ENCODE measurements around the gene RBM26. TPM values are rescaled to one million over a fixed set of nuclear protein-coding genes. Genes with fewer than 3 reads are reported as not detected.

The RBM26 gene
- total RNA-seq, 3 donors from 2014 or later (not counting 1 experiment from before 2014, with no cell fraction given) = 59.3 to 70.3 (median 66.5) TPM

DNA sequence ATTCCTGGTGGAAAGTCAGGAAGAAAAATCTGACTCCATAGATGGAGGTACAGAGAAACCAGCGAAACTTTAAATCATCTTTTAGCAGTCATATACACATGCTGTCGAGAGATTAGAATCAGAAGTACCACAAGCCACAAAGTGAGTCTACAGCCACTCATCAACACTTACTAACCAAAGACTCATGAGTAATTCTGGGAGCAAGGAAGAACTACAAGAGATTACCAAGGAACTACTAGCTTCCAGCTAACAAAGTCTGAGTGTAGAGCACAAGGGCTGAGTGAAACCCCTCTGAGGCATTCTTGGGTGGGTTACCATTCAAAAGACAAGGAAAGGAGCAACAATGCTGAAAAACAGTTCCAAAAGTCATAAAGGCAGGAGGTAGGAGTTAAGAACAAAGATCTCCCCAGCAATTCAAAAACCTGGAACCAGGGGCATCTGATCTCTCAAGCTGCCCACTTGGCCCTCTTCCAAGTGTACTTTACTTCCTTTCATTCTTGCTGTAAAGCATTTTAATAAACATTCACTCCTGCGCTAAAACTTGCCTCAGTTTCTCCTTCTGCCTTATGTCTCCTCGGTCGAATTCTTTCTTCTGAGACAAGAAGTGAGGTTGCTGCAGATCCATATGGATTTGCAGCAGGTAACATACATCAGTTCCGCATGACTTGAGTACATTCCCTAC, 13.0 kb downstream of the RBM26 start:
- Mint-ChIP-seq H3K36me3 (peaks cover 15% of the 10 kb centered on the region), H3K9me3 (peaks cover 3 to 5% of the 10 kb centered on the region in 2 donors), H3K4me3 (peak overlapping the region; percentile 70), H3K27me3 (ENCODE audit: low read depth in 2 of 2) (no peaks in the 10 kb centered on the region), H3K4me1 (peaks cover 47 to 49% of the 10 kb centered on the region in 2 donors), H3K27ac (peak overlapping the region; percentile 69 to 80)
- TF ChIP-seq, protein P1, sequence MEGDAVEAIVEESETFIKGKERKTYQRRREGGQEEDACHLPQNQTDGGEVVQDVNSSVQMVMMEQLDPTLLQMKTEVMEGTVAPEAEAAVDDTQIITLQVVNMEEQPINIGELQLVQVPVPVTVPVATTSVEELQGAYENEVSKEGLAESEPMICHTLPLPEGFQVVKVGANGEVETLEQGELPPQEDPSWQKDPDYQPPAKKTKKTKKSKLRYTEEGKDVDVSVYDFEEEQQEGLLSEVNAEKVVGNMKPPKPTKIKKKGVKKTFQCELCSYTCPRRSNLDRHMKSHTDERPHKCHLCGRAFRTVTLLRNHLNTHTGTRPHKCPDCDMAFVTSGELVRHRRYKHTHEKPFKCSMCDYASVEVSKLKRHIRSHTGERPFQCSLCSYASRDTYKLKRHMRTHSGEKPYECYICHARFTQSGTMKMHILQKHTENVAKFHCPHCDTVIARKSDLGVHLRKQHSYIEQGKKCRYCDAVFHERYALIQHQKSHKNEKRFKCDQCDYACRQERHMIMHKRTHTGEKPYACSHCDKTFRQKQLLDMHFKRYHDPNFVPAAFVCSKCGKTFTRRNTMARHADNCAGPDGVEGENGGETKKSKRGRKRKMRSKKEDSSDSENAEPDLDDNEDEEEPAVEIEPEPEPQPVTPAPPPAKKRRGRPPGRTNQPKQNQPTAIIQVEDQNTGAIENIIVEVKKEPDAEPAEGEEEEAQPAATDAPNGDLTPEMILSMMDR (IDR thresholded peaks at IDR 0.05) = no peak
- ATAC-seq (peak; percentile 64 to 77 (median 76)), DNase-seq (peak in 1 of 2 donors; percentile 69)
- H3K4me1 ChIP-seq (ENCODE audit: control insufficient read depth, insufficient read depth, low read length) = peaks cover 15% of the 10 kb centered on the region
- intact Hi-C loops (cut with micrococcal nuclease) = no loop called here
- peaks cover 9% of the 10 kb centered on the region for H3K36me3 ChIP-seq (ENCODE audit: control insufficient read depth, insufficient read depth, low read length)
- WGBS (ENCODE audit: insufficient coverage) = 60% methylated on average over 6 of the region's 6 CpGs
- no peak overlapping the region for H3K4me3 ChIP-seq (ENCODE audit: low read length)
- no peaks in the 10 kb centered on the region for H3K9me3 ChIP-seq (ENCODE audit: control insufficient read depth, insufficient read depth, low read length)
- no peaks in the 10 kb centered on the region for H3K27me3 ChIP-seq (ENCODE audit: control insufficient read depth, insufficient read depth, low read length)
- H3K27ac ChIP-seq (ENCODE audit: low read length) = peak overlapping the region; percentile 49

DNA sequence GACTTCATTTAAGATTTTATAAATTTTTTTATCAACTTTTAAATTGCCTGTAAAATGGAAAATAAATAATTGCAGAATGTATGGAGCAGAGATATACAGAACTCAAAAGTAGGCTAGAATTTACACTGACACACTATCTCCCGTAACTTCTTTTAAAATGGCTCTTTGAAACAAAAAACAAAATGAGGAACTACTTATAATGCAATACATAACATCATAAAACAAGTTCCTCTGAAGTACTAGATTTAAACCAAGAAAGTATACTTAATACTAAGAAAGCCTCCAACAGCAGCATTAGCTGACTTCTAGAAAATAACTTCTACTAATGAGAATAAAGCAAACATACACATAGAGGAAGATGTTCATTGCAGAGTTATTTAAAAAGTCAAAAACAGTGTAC, 17.0 kb downstream of the RBM26 start:
- Histone ChIP-seq H3K27ac (ENCODE audit: low read length) (no peak overlapping the region), H3K27me3 (ENCODE audit: control insufficient read depth, insufficient read depth, low read length) (no peaks in the 10 kb centered on the region), H3K4me3 (ENCODE audit: low read length) (no peak overlapping the region), H3K9me3 (ENCODE audit: control insufficient read depth, insufficient read depth, low read length) (no peaks in the 10 kb centered on the region), H3K4me1 (ENCODE audit: control insufficient read depth, insufficient read depth, low read length) (peaks cover 15% of the 10 kb centered on the region), H3K36me3 (ENCODE audit: control insufficient read depth, insufficient read depth, low read length) (peaks cover 2% of the 10 kb centered on the region)
- TF ChIP-seq, protein P1 (IDR thresholded peaks at IDR 0.05) = no peak
- Mint-ChIP-seq H3K4me1 (peaks cover 46 to 50% of the 10 kb centered on the region in 2 donors), H3K4me3 (peak overlapping the region; percentile 17), H3K9me3 (no peaks in the 10 kb centered on the region), H3K36me3 (no peaks in the 10 kb centered on the region), H3K27me3 (ENCODE audit: low read depth in 2 of 2) (no peaks in the 10 kb centered on the region), H3K27ac (no peak overlapping the region)
- WGBS (ENCODE audit: insufficient coverage) = no CpG with 5 or more reads among the region's 1 CpG
- ATAC-seq = no peak
- no peak for DNase-seq
- intact Hi-C loops (cut with micrococcal nuclease) = loop anchor here (10.0 kb wide), 1 partner anchor 1694 kb away; the partner anchor contains the start of gene SLAIN1

DNA sequence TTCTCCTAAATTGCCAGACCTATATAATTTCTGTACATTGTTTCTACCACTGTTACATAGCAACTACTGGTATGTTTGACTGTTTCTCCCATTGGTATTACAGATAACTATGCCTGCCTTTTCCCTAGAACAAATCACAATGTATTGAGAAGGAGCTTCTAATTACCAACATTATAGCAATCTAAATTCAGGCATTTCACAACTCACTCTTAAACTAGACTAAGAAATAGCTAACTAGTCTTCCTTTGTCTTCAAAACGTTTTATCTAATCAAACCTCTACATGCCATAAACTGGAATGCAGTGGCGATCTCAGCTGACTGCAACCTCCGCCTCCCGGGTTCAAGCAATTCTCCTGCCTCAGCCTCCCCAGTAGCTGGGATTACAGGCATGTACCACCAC, 18.2 kb downstream of the RBM26 start:
- no peak for ATAC-seq
- Histone ChIP-seq H3K9me3 (ENCODE audit: control insufficient read depth, insufficient read depth, low read length) (no peaks in the 10 kb centered on the region), H3K4me3 (ENCODE audit: low read length) (no peak overlapping the region), H3K27ac (ENCODE audit: low read length) (no peak overlapping the region), H3K4me1 (ENCODE audit: control insufficient read depth, insufficient read depth, low read length) (peaks cover 3% of the 10 kb centered on the region), H3K36me3 (ENCODE audit: control insufficient read depth, insufficient read depth, low read length) (peaks cover 2% of the 10 kb centered on the region), H3K27me3 (ENCODE audit: control insufficient read depth, insufficient read depth, low read length) (no peaks in the 10 kb centered on the region)
- peak overlapping the region; percentile 30 to 52 for H3K27ac Mint-ChIP-seq
- no peak for DNase-seq
- peaks cover 42 to 46% of the 10 kb centered on the region in 2 donors for H3K4me1 Mint-ChIP-seq
- TF ChIP-seq, protein P1 (IDR thresholded peaks at IDR 0.05) = no peak
- WGBS (ENCODE audit: insufficient coverage) = 90% methylated on average over 4 of the region's 4 CpGs
- no peaks in the 10 kb centered on the region for H3K27me3 Mint-ChIP-seq (ENCODE audit: low read depth in 2 of 2)
- intact Hi-C loops (cut with micrococcal nuclease) = loop anchor here (10.0 kb wide), 1 partner anchor 1693 kb away; the partner anchor contains the start of gene SLAIN1
- no peaks in the 10 kb centered on the region for H3K9me3 Mint-ChIP-seq
- no peak overlapping the region for H3K4me3 Mint-ChIP-seq
- H3K36me3 Mint-ChIP-seq = no peaks in the 10 kb centered on the region

Data from natural killer cell (primary cell).